B cell (primary cell): ENCODE measurements around the gene CFAP61. TPM values are rescaled to one million over a fixed set of nuclear protein-coding genes. Genes with fewer than 3 reads are reported as not detected.

Experiments used
- ATAC-seq: fragments of 200-7000 bp; cut with Tn5 transposase; one replicate; pipeline ENCODE4 v1.10.0; 2021; ENCODE audit warnings: low read depth, mild to moderate bottlenecking, moderate number of reproducible peaks, moderate library complexity
- CTCF ChIA-PET: fragments of 350-600 bp; sonication (Branson Sonifier 250); formaldehyde crosslinking; loops from one replicate; lab custom pipeline; 2021; ENCODE audit warnings: antibody characterized with exemption, inconsistent platforms; lab: Charles Lee
- POLR2A ChIA-PET: fragments of 350-600 bp; sonication (Branson Sonifier 250); formaldehyde crosslinking; loops from one replicate; lab custom pipeline; 2021; ENCODE audit warnings: antibody characterized with exemption; lab: Charles Lee
- DNase-seq: peaks from one replicate; pipeline ENCODE4 v3.0.0; 2013
- H2AFZ ChIP-seq: 2 replicates; pipeline ENCODE4 v1.6.1; 2012; ENCODE audit warnings: mild to moderate bottlenecking, low read depth, low read length; ENCODE audit not compliant: insufficient read depth, poor library complexity, severe bottlenecking
- H3K27ac ChIP-seq, 2 donors: 1 replicate in 1 of 2; 2 replicates in 1 of 2; pipeline ENCODE4 v1.5.1; 2012 to 2013; ENCODE audit warnings: low read length in 2 of 2, mild to moderate bottlenecking in 2 of 2, moderate library complexity in 1 of 2
- H3K27me3 ChIP-seq, 4 experiments: fragments of 200-600 bp in 1 of 4; sonication (generic) in 1 of 4; replicated peaks in 1 of 4; 1 replicate in 2 of 4; 2 replicates in 2 of 4; pipeline versions ENCODE4 v1.6.1 to v1.7.0; 2013 to 2016; ENCODE audit warnings: low read length in 3 of 4, mild to moderate bottlenecking in 2 of 4, mixed read lengths in 1 of 4, moderate library complexity in 1 of 4; ENCODE audit not compliant: insufficient read depth in 4 of 4, control insufficient read depth in 3 of 4; ENCODE audit errors: control extremely low read depth in 1 of 4
- H3K36me3 ChIP-seq, 2 experiments: replicated peaks in 1 of 2; 1 replicate in 1 of 2; 2 replicates in 1 of 2; pipeline versions ENCODE4 v1.6.1 to v1.7.1; 2013; ENCODE audit warnings: low read length in 1 of 2; ENCODE audit not compliant: insufficient read depth in 2 of 2, control insufficient read depth in 1 of 2; ENCODE audit errors: control extremely low read depth in 1 of 2, extremely low read depth in 1 of 2
- H3K4me1 ChIP-seq, 2 donors: fragments of 200-600 bp in 1 of 2; sonication (generic) in 1 of 2; 1 replicate in 1 of 2; 2 replicates in 1 of 2; pipeline versions ENCODE4 v1.5.1 to v1.6.1; 2013 to 2017; ENCODE audit warnings: low read length in 2 of 2; ENCODE audit not compliant: control insufficient read depth in 2 of 2, insufficient read depth in 2 of 2
- H3K4me2 ChIP-seq: replicated peaks from 2 replicates; pipeline ENCODE3; 2012; ENCODE audit warnings: mild to moderate bottlenecking, low read depth, low read length; ENCODE audit not compliant: poor library complexity, severe bottlenecking
- H3K4me3 ChIP-seq, 5 experiments: fragments of 200-600 bp in 1 of 5; sonication (generic) in 1 of 5; 1 replicate in 3 of 5; 2 replicates in 2 of 5; pipeline versions ENCODE4 v1.5.1 to v1.7.0; 2011 to 2016; ENCODE audit warnings: low read length in 4 of 5, mild to moderate bottlenecking in 4 of 5, low read depth in 2 of 5, control low read depth in 1 of 5, moderate library complexity in 1 of 5; ENCODE audit not compliant: insufficient read depth in 1 of 5; ENCODE audit errors: control extremely low read depth in 1 of 5, extremely low read depth in 1 of 5
- H3K79me2 ChIP-seq: fragments of 200-600 bp; sonication (generic); one replicate; pipeline ENCODE4 v1.6.0; 2016; ENCODE audit warnings: low read length; ENCODE audit not compliant: control insufficient read depth, insufficient read depth
- H3K9ac ChIP-seq: fragments of 200-600 bp; sonication (generic); 2 replicates; pipeline ENCODE4 v1.6.1; 2017; ENCODE audit warnings: mild to moderate bottlenecking, low read length, moderate library complexity
- H3K9me3 ChIP-seq, 3 donors: one replicate each; pipeline versions ENCODE4 v1.6.1 to v1.7.1; 2013; ENCODE audit warnings: low read length in 2 of 3; ENCODE audit not compliant: control insufficient read depth in 2 of 3, insufficient read depth in 1 of 3; ENCODE audit errors: control extremely low read depth in 1 of 3
- H4K20me1 ChIP-seq: 2 replicates; pipeline ENCODE4 v1.6.0; 2012; ENCODE audit warnings: mild to moderate bottlenecking, low read length; ENCODE audit not compliant: insufficient read depth, control insufficient read depth, poor library complexity, severe bottlenecking
- H3K27ac Mint-ChIP-seq: one replicate; pipeline ENCODE4 v1.8.0; 2021; ENCODE audit warnings: mixed read lengths
- H3K27me3 Mint-ChIP-seq: one replicate; pipeline ENCODE4 v1.8.0; 2021; ENCODE audit warnings: mixed read lengths
- H3K4me1 Mint-ChIP-seq: one replicate; pipeline ENCODE4 v1.8.0; 2021; ENCODE audit warnings: mixed read lengths
- H3K4me3 Mint-ChIP-seq: one replicate; pipeline ENCODE4 v1.8.0; 2021; ENCODE audit warnings: mixed read lengths
- H3K9me3 Mint-ChIP-seq: one replicate; pipeline ENCODE4 v1.8.0; 2022; ENCODE audit warnings: mixed read lengths; ENCODE audit not compliant: insufficient read depth
- CTCF ChIP-seq: fragments of 200-600 bp; IDR thresholded peaks from one replicate; pipeline ENCODE4 v1.8.0; 2022; ENCODE audit warnings: antibody characterized with exemption, mild to moderate bottlenecking
- EZH2 ChIP-seq: IDR thresholded peaks from 2 replicates; pipeline ENCODE4 v1.6.1; 2012; ENCODE audit warnings: borderline replicate concordance, low read depth, mild to moderate bottlenecking, moderate library complexity, low read length; ENCODE audit not compliant: insufficient read depth, poor library complexity, severe bottlenecking
- WGBS: methylation state at CpG from one replicate; pipeline ENCODE4 v1.1.5; 2013; ENCODE audit warnings: missing lambda C conversion rate; ENCODE audit not compliant: insufficient coverage; 5-methylcytosine and 5-hydroxymethylcytosine counted together
- intact Hi-C: fragments of 100-400 bp; cut with micrococcal nuclease; formaldehyde crosslinking; loops from one replicate; pipeline ENCODE4 v1.10.0; 2022
- polyA plus RNA-seq: library from polyadenylated mRNA; depleted of rRNA; stranded (reverse); fragments of >200 nt; gene quantifications from 2 replicates; pipeline ENCODE4 v1.2.3, GENCODE V29; 2012
- total RNA-seq, 2 donors: library from RNA; stranded (reverse); fragments of 120-200 nt in 1 of 2; gene quantifications; 1 replicate in 1 of 2; 2 replicates in 1 of 2; pipeline versions ENCODE4 v1.2.3 to v1.2.4, GENCODE V29; 2013 to 2022

Gene CFAP61
- total and polyA plus RNA-seq, 2 donors (not counting 1 experiment from before 2014, with no cell fraction given) = not detected

GRCh38 chr20:20060234-20060998 is 8.1 kb downstream of the CFAP61 start:
- Histone ChIP-seq H3K36me3 (no peaks in the 10 kb centered on the region), H2AFZ (no peak overlapping the region), H3K79me2 (no peaks in the 10 kb centered on the region), H4K20me1 (no peaks in the 10 kb centered on the region), H3K4me3 (no peak overlapping the region), H3K27ac (no peak overlapping the region), H3K9ac (no peak overlapping the region), H3K9me3 (no peaks in the 10 kb centered on the region), H3K4me2 (no peak overlapping the region), H3K27me3 (peaks cover 0 to 16% (median 8%) of the 10 kb centered on the region in 4 experiments), H3K4me1 (no peaks in the 10 kb centered on the region)
- ATAC-seq (no peak), DNase-seq (no peak)
- no peak overlapping the region for H3K4me3 Mint-ChIP-seq
- POLR2A ChIA-PET = no interaction called here
- TF ChIP-seq CTCF (no peak), EZH2 (no peak)
- intact Hi-C loops = no loop called here
- no peaks in the 10 kb centered on the region for H3K9me3 Mint-ChIP-seq
- CTCF ChIA-PET = no interaction called here
- H3K4me1 Mint-ChIP-seq = no peaks in the 10 kb centered on the region
- 90% methylated on average over 5 of the region's 6 CpGs for WGBS
- H3K27me3 Mint-ChIP-seq = peaks cover 32% of the 10 kb centered on the region
- H3K27ac Mint-ChIP-seq = no peak overlapping the region

DNA sequence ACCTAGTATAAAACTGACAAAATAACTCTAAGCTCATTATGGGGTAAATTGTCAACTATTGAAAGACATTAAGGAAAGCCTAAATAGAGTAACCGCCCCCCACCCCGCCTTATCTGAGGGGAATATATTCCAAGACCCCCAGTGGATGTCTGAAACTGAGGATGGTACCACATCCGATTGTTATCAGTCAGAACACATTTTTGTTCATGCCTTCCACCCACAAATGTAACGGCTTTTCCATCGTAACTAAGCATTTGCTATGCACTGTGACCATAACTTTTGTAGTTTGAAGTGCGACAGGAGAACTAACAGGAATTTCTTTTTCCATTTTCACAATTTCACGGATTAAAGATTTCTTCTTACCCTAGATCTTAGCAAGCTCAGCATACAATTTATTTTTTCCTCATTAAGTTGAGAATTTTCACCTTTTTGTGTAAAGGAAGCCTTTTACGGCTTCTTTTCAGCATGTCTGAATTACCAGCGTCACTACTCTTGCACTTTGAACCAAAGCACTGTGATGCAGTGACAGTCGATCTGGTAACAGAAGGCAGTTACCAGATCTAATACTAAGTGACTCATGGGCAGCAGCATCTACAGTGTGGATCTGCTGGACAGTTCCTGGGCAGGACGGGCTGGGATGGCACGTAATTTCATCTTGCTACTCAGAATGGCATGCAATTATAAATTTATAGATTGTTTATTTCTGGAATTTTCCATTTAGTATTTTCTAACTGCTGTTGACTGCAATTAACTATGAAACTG is 11.8 kb downstream of the CFAP61 start:
- ATAC-seq (no peak), DNase-seq (no peak)
- Histone ChIP-seq H3K4me3 (no peak overlapping the region), H3K9ac (no peak overlapping the region), H3K4me2 (no peak overlapping the region), H2AFZ (no peak overlapping the region), H3K36me3 (no peaks in the 10 kb centered on the region), H4K20me1 (no peaks in the 10 kb centered on the region), H3K9me3 (no peaks in the 10 kb centered on the region), H3K27ac (no peak overlapping the region), H3K4me1 (no peaks in the 10 kb centered on the region), H3K79me2 (no peaks in the 10 kb centered on the region), H3K27me3 (peaks cover 0 to 7% (median 3%) of the 10 kb centered on the region in 4 experiments)
- intact Hi-C loops = no loop called here
- TF ChIP-seq CTCF (no peak), EZH2 (no peak)
- Mint-ChIP-seq H3K4me1 (no peaks in the 10 kb centered on the region), H3K27ac (no peak overlapping the region), H3K4me3 (no peak overlapping the region), H3K9me3 (no peaks in the 10 kb centered on the region), H3K27me3 (peaks cover 24% of the 10 kb centered on the region)
- WGBS = 84% methylated on average over 2 of the region's 12 CpGs
- ChIA-PET CTCF (no interaction called here), POLR2A (no interaction called here)
